ENCODE results near the gene UMODL1. TPM values are rescaled to one million over a fixed set of nuclear protein-coding genes. Genes with fewer than 3 reads are reported as not detected.

UMODL1 gene
- total RNA-seq, 1 experiment from 2014 or later = 0.20 TPM

DNA sequence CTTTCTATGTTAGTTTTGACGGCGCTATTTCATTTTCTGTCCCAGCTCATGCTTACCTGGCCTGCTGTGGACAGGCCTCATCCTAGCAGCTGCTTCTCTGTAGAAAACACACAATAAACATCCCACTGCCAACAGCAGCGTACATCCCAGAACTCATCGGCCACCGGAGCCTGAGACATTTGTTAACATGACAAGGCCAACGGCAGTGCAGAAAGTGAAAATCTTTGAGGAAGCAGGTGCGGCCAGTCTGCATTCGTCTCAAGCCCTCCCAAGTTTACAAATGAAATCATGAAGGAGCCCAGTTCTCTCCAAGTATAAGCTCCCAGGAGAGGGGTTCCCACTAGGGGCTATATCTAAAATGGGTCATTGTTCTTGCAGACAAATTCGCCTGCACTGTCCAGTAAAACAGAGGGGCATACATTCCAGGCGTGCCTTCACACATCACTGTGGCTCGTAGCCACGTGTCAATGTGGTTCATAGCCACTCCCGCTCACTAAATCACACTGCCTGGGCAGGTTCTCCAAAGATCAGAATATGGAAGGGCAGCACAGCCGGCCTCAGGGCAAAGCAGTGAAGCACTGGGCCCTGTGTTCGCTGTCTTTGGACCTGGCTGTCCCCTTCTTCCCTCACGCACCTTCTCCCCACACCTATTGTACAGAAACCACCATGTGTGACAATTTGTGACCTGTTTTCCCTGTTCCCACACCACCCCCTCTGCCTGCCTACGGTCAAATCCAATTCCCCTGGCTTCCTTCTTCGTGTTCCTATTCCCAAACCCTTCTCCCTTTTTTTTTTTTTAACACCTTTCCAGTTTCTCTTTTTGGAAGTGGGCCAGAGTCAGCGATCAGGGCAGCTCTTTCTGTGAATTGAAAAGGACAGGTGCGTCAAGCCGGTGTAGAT, 120.8 kb downstream of the UMODL1 start:
- Histone ChIP-seq H3K9me3 (no peaks in the 10 kb centered on the region), H3K36me3 (ENCODE audit: control insufficient read depth, insufficient read depth, low read length) (no peaks in the 10 kb centered on the region), H3K4me1 (no peaks in the 10 kb centered on the region), H3K4me3 (ENCODE audit: low read depth, low read length) (no peak overlapping the region), H3K27me3 (replicated peaks; ENCODE audit: control insufficient read depth, insufficient read depth, low read length) (no peaks in the 10 kb centered on the region; the same call in 1 of the 2 replicates)
- Mint-ChIP-seq H3K9me3 (ENCODE audit: unreplicated experiment) (no peaks in the 10 kb centered on the region), H3K27me3 (ENCODE audit: insufficient read depth, unreplicated experiment) (peaks cover 12% of the 10 kb centered on the region), H3K27ac (ENCODE audit: unreplicated experiment) (no peak overlapping the region), H3K4me1 (ENCODE audit: low read depth, unreplicated experiment) (no peaks in the 10 kb centered on the region), H3K36me3 (ENCODE audit: insufficient read depth, unreplicated experiment) (no peaks in the 10 kb centered on the region), H3K4me3 (ENCODE audit: unreplicated experiment) (no peak overlapping the region)
- intact Hi-C loops (cut with micrococcal nuclease; ENCODE audit: unreplicated experiment) = no loop called here
- BruUV-seq (replicated peaks) = no TSS peak
- CTCF ChIA-PET = interaction anchor here (1.6 kb wide), 1 partner anchor 28 kb away, joined by 3 read pairs; no protein-coding TSS in a partner anchor
- POLR2A ChIA-PET = no interaction called here
- DNase-seq = no peak
- TF ChIP-seq, protein P1, sequence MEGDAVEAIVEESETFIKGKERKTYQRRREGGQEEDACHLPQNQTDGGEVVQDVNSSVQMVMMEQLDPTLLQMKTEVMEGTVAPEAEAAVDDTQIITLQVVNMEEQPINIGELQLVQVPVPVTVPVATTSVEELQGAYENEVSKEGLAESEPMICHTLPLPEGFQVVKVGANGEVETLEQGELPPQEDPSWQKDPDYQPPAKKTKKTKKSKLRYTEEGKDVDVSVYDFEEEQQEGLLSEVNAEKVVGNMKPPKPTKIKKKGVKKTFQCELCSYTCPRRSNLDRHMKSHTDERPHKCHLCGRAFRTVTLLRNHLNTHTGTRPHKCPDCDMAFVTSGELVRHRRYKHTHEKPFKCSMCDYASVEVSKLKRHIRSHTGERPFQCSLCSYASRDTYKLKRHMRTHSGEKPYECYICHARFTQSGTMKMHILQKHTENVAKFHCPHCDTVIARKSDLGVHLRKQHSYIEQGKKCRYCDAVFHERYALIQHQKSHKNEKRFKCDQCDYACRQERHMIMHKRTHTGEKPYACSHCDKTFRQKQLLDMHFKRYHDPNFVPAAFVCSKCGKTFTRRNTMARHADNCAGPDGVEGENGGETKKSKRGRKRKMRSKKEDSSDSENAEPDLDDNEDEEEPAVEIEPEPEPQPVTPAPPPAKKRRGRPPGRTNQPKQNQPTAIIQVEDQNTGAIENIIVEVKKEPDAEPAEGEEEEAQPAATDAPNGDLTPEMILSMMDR (IDR thresholded peaks at IDR 0.05; ENCODE audit: insufficient read depth in 1 of 2, low read depth in 1 of 2, low read length in 1 of 2, severe bottlenecking in 1 of 2, unreplicated experiment in 1 of 2) = no peak

Other genes with a start within 250 kb of the UMODL1 start
- 5.6 and 8.2 TPM in 2 replicates for gene PRDM15, start 192.0 kb upstream of the UMODL1 start, total RNA-seq (2022)
- 12.6 and 13.5 TPM in 2 replicates for gene C2CD2, start 117.3 kb upstream of the UMODL1 start, total RNA-seq (2022)
- 21.4 and 23.3 TPM in 2 replicates for gene ZBTB21, start 61.0 kb upstream of the UMODL1 start, total RNA-seq (2022)
- not detected in 2 replicates for gene ABCG1, start 147.8 kb downstream of the UMODL1 start, total RNA-seq (2022)
- 65.8 and 119 TPM in 2 replicates for gene TFF3, start 244.1 kb downstream of the UMODL1 start, total RNA-seq (2022)